H1 (cell line): ENCODE results near the gene NRSN2. TPM values are rescaled to one million over a fixed set of nuclear protein-coding genes. Genes with fewer than 3 reads are reported as not detected.
A peak's percentile ranks its signal among the peaks of the same experiment; 100 is the strongest.

ENCODE experiments used
- CTCF ChIA-PET: fragments of 300-600 bp; sonication (Branson Sonifier 250); formaldehyde crosslinking; loops from one replicate; lab custom pipeline; 2021; ENCODE audit not compliant: partially characterized antibody; lab: Charles Lee
- POLR2A ChIA-PET: fragments of 300-600 bp; sonication (Branson Sonifier 250); formaldehyde crosslinking; loops from one replicate; lab custom pipeline; 2021; ENCODE audit warnings: inconsistent platforms; ENCODE audit not compliant: partially characterized antibody; lab: Charles Lee
- DNase-seq, 2 experiments: peaks; one replicate each; pipeline versions ENCODE4 v3.0.0 to v3.0.0-alpha.2; 2010 to 2022; ENCODE audit warnings: low spot score in 2 of 2, low read depth in 1 of 2, mixed read lengths in 1 of 2
- FAIRE-seq: peaks from 2 replicates; lab custom pipeline; 2011; peaks lifted over from hg19 to GRCh38; lab: Jason Lieb, UNC
- H2AFZ ChIP-seq: 2 replicates; pipeline ENCODE4 v1.8.1; 2012; ENCODE audit warnings: low read length, inconsistent platforms
- H2AK5ac ChIP-seq: 2 replicates; pipeline ENCODE4 v1.6.1; 2013; ENCODE audit warnings: low read depth, low read length
- H2BK120ac ChIP-seq: replicated peaks from 2 replicates; pipeline ENCODE3; 2013; ENCODE audit warnings: low read depth, low read length, inconsistent platforms
- H2BK12ac ChIP-seq: 2 replicates; pipeline ENCODE4 v1.6.1; 2013; ENCODE audit warnings: low read depth, low read length
- H2BK15ac ChIP-seq: 2 replicates; pipeline ENCODE4 v1.6.1; 2013; ENCODE audit warnings: low read length
- H2BK20ac ChIP-seq: 2 replicates; pipeline ENCODE4 v1.6.1; 2013; ENCODE audit warnings: low read length
- H2BK5ac ChIP-seq: 2 replicates; pipeline ENCODE4 v1.6.1; 2013; ENCODE audit warnings: low read depth, low read length
- H3K14ac ChIP-seq: 2 replicates; pipeline ENCODE4 v1.6.1; 2013; ENCODE audit warnings: inconsistent platforms; ENCODE audit not compliant: insufficient read length
- H3K18ac ChIP-seq: 2 replicates; pipeline ENCODE4 v1.6.1; 2013; ENCODE audit warnings: low read length; ENCODE audit errors: extremely low read depth
- H3K23ac ChIP-seq: 2 replicates; pipeline ENCODE4 v1.6.1; 2013; ENCODE audit warnings: inconsistent platforms; ENCODE audit not compliant: insufficient read length
- H3K23me2 ChIP-seq: 2 replicates; pipeline ENCODE4 v1.6.1; 2013; ENCODE audit warnings: low read depth, low read length
- H3K27ac ChIP-seq: 2 replicates; pipeline ENCODE4 v1.6.1; 2011; ENCODE audit warnings: low read depth, low read length, inconsistent platforms
- H3K27me3 ChIP-seq, 4 experiments: replicated peaks in 1 of 4; 1 replicate in 1 of 4; 2 replicates in 3 of 4; pipeline versions ENCODE4 v1.6.1 to v1.8.1; 2011 to 2013; ENCODE audit warnings: low read length in 3 of 4, mild to moderate bottlenecking in 3 of 4, inconsistent platforms in 2 of 4, mixed read lengths in 2 of 4, moderate library complexity in 1 of 4; ENCODE audit not compliant: control insufficient read depth in 3 of 4, insufficient read depth in 3 of 4; ENCODE audit errors: extremely low read depth in 1 of 4
- H3K36me3 ChIP-seq, 4 experiments: 2 replicates each; pipeline versions ENCODE4 v1.6.1 to v1.8.1; 2011 to 2013; ENCODE audit warnings: mild to moderate bottlenecking in 4 of 4, low read length in 3 of 4, moderate library complexity in 2 of 4, control low read depth in 1 of 4, inconsistent platforms in 1 of 4; ENCODE audit not compliant: insufficient read depth in 4 of 4, control insufficient read depth in 2 of 4
- H3K4ac ChIP-seq: replicated peaks from 2 replicates; pipeline ENCODE3; 2013; ENCODE audit warnings: low read length, low read depth, mixed read lengths, inconsistent platforms; ENCODE audit not compliant: insufficient read length
- H3K4me1 ChIP-seq, 4 experiments: replicated peaks in 1 of 4; 1 replicate in 1 of 4; 2 replicates in 3 of 4; pipeline versions ENCODE4 v1.6.1 to v1.8.1; 2011 to 2013; ENCODE audit warnings: low read length in 3 of 4, inconsistent platforms in 2 of 4, mixed read lengths in 1 of 4; ENCODE audit not compliant: insufficient read depth in 4 of 4, control insufficient read depth in 3 of 4
- H3K4me2 ChIP-seq, 2 experiments: 2 replicates each; pipeline versions ENCODE4 v1.6.1 to v1.8.1; 2011 to 2013; ENCODE audit warnings: low read depth in 2 of 2, low read length in 2 of 2, control low read depth in 1 of 2, inconsistent platforms in 1 of 2, mild to moderate bottlenecking in 1 of 2; ENCODE audit not compliant: insufficient read depth in 1 of 2
- H3K4me3 ChIP-seq, 4 experiments: fragments of 200-600, 300-600 bp in 1 of 4; sonication (generic), shearing (Covaris generic), sonication (Bioruptor Twin) in 1 of 4; 2 replicates each; pipeline versions ENCODE4 v1.5.1 to v1.8.1; 2011 to 2016; ENCODE audit warnings: low read length in 4 of 4, low read depth in 3 of 4, control low read depth in 2 of 4, inconsistent platforms in 2 of 4, mild to moderate bottlenecking in 2 of 4, mixed read lengths in 1 of 4, moderate library complexity in 1 of 4; ENCODE audit not compliant: insufficient read depth in 2 of 4; ENCODE audit errors: extremely low read depth in 1 of 4
- H3K56ac ChIP-seq: replicated peaks from 2 replicates; pipeline ENCODE3; 2013; ENCODE audit warnings: low read depth, mild to moderate bottlenecking, mixed read lengths, low read length, inconsistent platforms; ENCODE audit not compliant: insufficient read length
- H3K79me1 ChIP-seq: 2 replicates; pipeline ENCODE4 v1.6.1; 2013; ENCODE audit warnings: low read depth, low read length, control low read depth
- H3K79me2 ChIP-seq, 2 experiments: 2 replicates each; pipeline versions ENCODE4 v1.6.1 to v1.8.1; 2012 to 2013; ENCODE audit warnings: low read length in 2 of 2, mild to moderate bottlenecking in 2 of 2, inconsistent platforms in 1 of 2; ENCODE audit not compliant: insufficient read depth in 2 of 2, control insufficient read depth in 1 of 2
- H3K9ac ChIP-seq, 4 experiments: replicated peaks in 1 of 4; 1 replicate in 1 of 4; 2 replicates in 3 of 4; pipeline versions ENCODE4 v1.6.1 to v1.8.1; 2011 to 2013; ENCODE audit warnings: low read depth in 3 of 4, low read length in 3 of 4, control low read depth in 2 of 4, mild to moderate bottlenecking in 2 of 4, moderate library complexity in 2 of 4, inconsistent platforms in 1 of 4; ENCODE audit errors: extremely low read depth in 1 of 4
- H3K9me3 ChIP-seq, 2 experiments: 2 replicates each; pipeline versions ENCODE4 v1.6.1 to v1.8.1; 2012 to 2013; ENCODE audit warnings: mild to moderate bottlenecking in 2 of 2, moderate library complexity in 2 of 2, control low read depth in 1 of 2, inconsistent platforms in 1 of 2, low read depth in 1 of 2, low read length in 1 of 2, mixed read lengths in 1 of 2; ENCODE audit not compliant: insufficient read depth in 2 of 2
- H4K20me1 ChIP-seq, 2 experiments: replicated peaks in 1 of 2; 2 replicates each; pipeline versions ENCODE3 to v1.8.1; 2011 to 2013; ENCODE audit warnings: inconsistent platforms in 2 of 2, low read length in 2 of 2, mild to moderate bottlenecking in 1 of 2; ENCODE audit not compliant: insufficient read depth in 2 of 2, control insufficient read depth in 1 of 2
- H4K5ac ChIP-seq: 2 replicates; pipeline ENCODE4 v1.6.1; 2013; ENCODE audit warnings: low read length, low read depth, mixed read lengths, inconsistent platforms; ENCODE audit not compliant: insufficient read length
- H4K8ac ChIP-seq: 2 replicates; pipeline ENCODE4 v1.8.0; 2013; ENCODE audit warnings: mild to moderate bottlenecking, moderate library complexity, low read length, inconsistent platforms; ENCODE audit not compliant: insufficient read depth; ENCODE audit errors: extremely low read depth
- H4K91ac ChIP-seq: replicated peaks from 2 replicates; pipeline ENCODE3; 2013; ENCODE audit warnings: low read length, mixed read lengths, inconsistent platforms; ENCODE audit not compliant: insufficient read length
- CHD1 ChIP-seq: IDR thresholded peaks from 2 replicates; pipeline ENCODE4 v1.6.1; 2012; ENCODE audit warnings: low read depth, low read length, improper control_type of control experiment
- CHD2 ChIP-seq: IDR thresholded peaks from 2 replicates; pipeline ENCODE4 v1.6.1; 2012; ENCODE audit warnings: low read length, improper control_type of control experiment
- TCF12 ChIP-seq: IDR thresholded peaks from 2 replicates; pipeline ENCODE4 v1.6.1; 2011; ENCODE audit warnings: low read depth, mild to moderate bottlenecking, low read length
- WGBS, 2 experiments: shearing (Covaris generic) in 1 of 2; methylation state at CpG; one replicate each; pipeline versions ENCODE4 v1.1.6 to v1.1.7; 2013 to 2015; ENCODE audit warnings: low lambda C conversion rate in 2 of 2, mixed read lengths in 2 of 2, inconsistent platforms in 1 of 2, low coverage in 1 of 2, missing lambda C conversion rate in 1 of 2; ENCODE audit not compliant: insufficient replicate concordance in 2 of 2, insufficient coverage in 1 of 2, insufficient read length in 1 of 2; ENCODE audit errors: extremely low coverage in 1 of 2, missing lambda C conversion rate in 1 of 2; 5-methylcytosine and 5-hydroxymethylcytosine counted together
- polyA plus RNA-seq, 7 experiments: library from polyadenylated mRNA; depleted of rRNA in 3 of 7; stranded (reverse) in 5 of 7; unstranded in 2 of 7; fragments of >200 nt in 5 of 7; fragments of 200-250 nt in 2 of 7; gene quantifications; 1 replicate in 5 of 7; 2 replicates in 1 of 7; 4 replicates in 1 of 7; pipeline versions ENCODE4 v1.2.1 to v1.2.3, GENCODE V29; 2011 to 2013; ENCODE audit warnings: missing spikeins in 2 of 7, mixed read lengths in 2 of 7
- total RNA-seq: library from RNA; stranded (reverse); fragmentation: NEBNext Ultra II Directional; extraction: Animal tissue kit (Norgen Biotek cat#: 25700); gene quantifications from 2 replicates; pipeline ENCODE4 v1.2.1, GENCODE V29; 2021

Gene NRSN2
- total and polyA plus RNA-seq, 2 of the 8 experiments (the other 6 are each of a cell fraction or from before 2014, with no cell fraction given), result 19.4 to 33.3 TPM

GRCh38 chr20:400128-400453 is 53.2 kb downstream of the NRSN2 start:
- no peak overlapping the region for H3K56ac ChIP-seq
- H2AFZ ChIP-seq, result peak overlapping the region; percentile 28; the same call in 1 of the 2 replicates
- no peak overlapping the region for H2BK20ac ChIP-seq
- peaks cover 0 to 2% of the 10 kb centered on the region in 2 experiments for H4K20me1 ChIP-seq
- H3K4me1 ChIP-seq, result peaks cover 3 to 7% (median 4%) of the 10 kb centered on the region in 4 experiments; a peak in 4 of 7 replicates
- WGBS, 2 experiments, result 38% methylated on average over 2 of the region's 2 CpGs; no CpG with 5 or more reads in 1 of the 2 experiments
- H3K18ac ChIP-seq, result no peak overlapping the region
- H4K8ac ChIP-seq, result no peak overlapping the region
- no peak overlapping the region for H2BK120ac ChIP-seq
- POLR2A ChIA-PET, result interaction anchor here (0.8 to 11.8 kb wide), 10 partner anchors 10 to 185 kb away, joined by 3 to 263 read pairs (median 4); partner anchors contain the start of genes NRSN2, SOX12, TBC1D20 and TRIB3
- FAIRE-seq (no peak), DNase-seq (no peak)
- H4K5ac ChIP-seq, result no peak overlapping the region
- TF ChIP-seq CHD1, result no peak
- TF ChIP-seq CHD2, result no peak
- TF ChIP-seq TCF12, result 0 out of 2 replicates have a peak, but pooled peaks have one; percentile 34
- CTCF ChIA-PET, result interaction anchor here (0.8 to 2.7 kb wide), 4 partner anchors 16 to 55 kb away, joined by 3 to 9 read pairs (median 3); no protein-coding TSS in a partner anchor
- no peak overlapping the region for H3K4ac ChIP-seq
- no peaks in the 10 kb centered on the region for H3K23me2 ChIP-seq
- no peak overlapping the region for H3K27ac ChIP-seq
- H3K23ac ChIP-seq, result no peak overlapping the region
- H3K9ac ChIP-seq, result no peak overlapping the region
- no peak overlapping the region for H2AK5ac ChIP-seq
- peaks cover 0 to 10% (median 0%) of the 10 kb centered on the region in 4 experiments; a peak in 3 of 8 replicates for H3K36me3 ChIP-seq
- no peaks in the 10 kb centered on the region for H3K79me1 ChIP-seq
- peaks cover 0 to 5% of the 10 kb centered on the region in 2 experiments; a peak in 3 of 4 replicates for H3K9me3 ChIP-seq
- H2BK5ac ChIP-seq, result no peak overlapping the region
- no peak overlapping the region for H4K91ac ChIP-seq
- no peaks in the 10 kb centered on the region for H3K79me2 ChIP-seq
- 0 out of 4 replicates have a peak overlapping the region, but pooled peaks of 1 of the 2 experiments have one; percentile 24 for H3K4me2 ChIP-seq
- H2BK12ac ChIP-seq, result no peak overlapping the region
- no peak overlapping the region for H2BK15ac ChIP-seq
- no peak overlapping the region for H3K14ac ChIP-seq
- no peaks in the 10 kb centered on the region for H3K27me3 ChIP-seq
- H3K4me3 ChIP-seq, result no peak overlapping the region
